Urothelium cell line (cell line): ENCODE measurements around the gene PGAP3.
"Not testable (repeated sequence)": the region's sequence is repeated elsewhere in the genome, so short reads cannot be mapped to it uniquely, and the experiment has no call there.

Experiments
- DNase-seq: peaks from one replicate; pipeline ENCODE4 v3.0.0; 2011; ENCODE audit warnings: low spot score, mixed read lengths
- FAIRE-seq: peaks from 2 replicates; lab custom pipeline; 2011; peaks lifted over from hg19 to GRCh38; lab: Jason Lieb, UNC

The PGAP3 gene

DNA sequence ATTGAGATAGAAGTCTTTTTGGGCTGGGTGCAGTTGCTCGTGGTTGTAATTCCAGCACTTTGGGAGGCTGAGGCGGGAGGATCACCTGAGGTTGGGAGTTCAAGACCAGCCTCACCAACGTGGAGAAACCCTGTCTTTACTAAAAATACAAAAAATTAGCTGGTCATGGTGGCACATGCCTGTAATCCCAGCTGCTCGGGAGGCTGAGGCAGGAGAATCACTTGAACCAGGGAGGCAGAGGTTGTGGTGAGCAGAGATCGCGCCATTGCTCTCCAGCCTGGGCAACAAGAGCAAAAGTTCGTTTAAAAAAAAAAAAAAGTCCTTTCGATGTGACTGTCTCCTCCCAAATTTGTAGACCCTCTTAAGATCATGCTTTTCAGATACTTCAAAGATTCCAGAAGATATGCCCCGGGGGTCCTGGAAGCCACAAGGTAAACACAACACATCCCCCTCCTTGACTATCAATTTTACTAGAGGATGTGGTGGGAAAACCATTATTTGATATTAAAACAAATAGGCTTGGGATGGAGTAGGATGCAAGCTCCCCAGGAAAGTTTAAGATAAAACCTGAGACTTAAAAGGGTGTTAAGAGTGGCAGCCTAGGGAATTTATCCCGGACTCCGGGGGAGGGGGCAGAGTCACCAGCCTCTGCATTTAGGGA lies 11.4 kb upstream of the PGAP3 start:
- not testable (repeated sequence) for DNase-seq, FAIRE-seq

DNA sequence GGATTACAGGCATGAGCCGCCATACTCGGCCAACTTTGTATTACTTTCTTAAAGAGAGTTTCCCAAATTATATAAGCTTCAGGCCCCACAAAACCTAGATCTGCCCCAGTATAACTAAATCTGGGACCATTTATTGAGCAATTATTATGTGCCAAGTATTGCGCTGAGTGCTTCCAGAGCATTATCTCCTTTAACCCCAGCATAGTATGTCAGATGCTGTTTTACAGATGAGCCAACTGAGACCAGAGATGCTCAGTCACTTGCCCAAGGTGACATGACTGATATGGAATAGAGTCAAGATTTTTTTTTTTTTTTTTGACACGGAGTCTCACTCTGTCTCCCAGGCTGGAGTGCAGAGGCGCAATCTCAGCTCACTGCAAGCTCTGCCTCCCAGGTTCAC lies 10.1 kb upstream of the PGAP3 start:
- FAIRE-seq (no peak), DNase-seq (no peak)

DNA sequence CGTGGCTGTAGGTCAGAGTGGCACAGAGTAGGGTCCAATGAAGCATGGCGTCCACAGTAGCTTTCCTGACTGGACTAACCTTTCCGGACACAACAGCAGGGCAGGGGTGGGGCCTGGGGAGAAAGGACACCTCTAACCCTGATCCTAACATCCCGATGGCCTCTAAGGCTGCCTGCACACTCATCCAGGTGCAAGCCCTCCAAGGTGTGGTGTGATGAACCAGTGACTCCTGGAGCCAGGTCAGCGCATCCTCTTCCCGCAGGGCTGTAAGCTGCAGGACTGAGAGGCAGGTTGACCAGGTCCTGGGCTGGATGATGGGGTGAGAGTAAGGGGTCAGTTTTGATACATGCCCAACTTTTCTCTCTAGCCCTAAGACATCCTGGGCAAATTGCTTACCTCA lies 8.9 kb upstream of the PGAP3 start:
- FAIRE-seq: no peak
- DNase-seq: no peak

DNA sequence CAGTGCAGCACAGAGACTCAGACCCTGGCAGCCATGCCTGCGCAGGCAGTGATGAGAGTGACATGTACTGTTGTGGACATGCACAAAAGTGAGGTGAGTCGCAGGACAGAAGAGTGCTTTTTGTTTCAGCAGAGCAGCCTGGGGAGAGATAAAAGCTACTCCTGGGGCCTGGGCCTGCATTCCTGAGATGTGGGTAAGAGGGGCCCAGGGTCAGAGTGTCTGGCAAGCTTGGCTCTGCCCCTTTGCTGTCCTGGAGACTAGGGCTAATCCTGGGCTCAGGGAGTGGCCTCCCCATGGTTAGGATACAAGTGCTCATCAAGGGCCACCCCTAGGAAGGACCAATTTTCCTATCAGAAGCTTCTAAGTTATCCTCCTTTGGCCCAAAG lies 7.2 kb upstream of the PGAP3 start:
- FAIRE-seq: no peak
- DNase-seq: no peak

DNA sequence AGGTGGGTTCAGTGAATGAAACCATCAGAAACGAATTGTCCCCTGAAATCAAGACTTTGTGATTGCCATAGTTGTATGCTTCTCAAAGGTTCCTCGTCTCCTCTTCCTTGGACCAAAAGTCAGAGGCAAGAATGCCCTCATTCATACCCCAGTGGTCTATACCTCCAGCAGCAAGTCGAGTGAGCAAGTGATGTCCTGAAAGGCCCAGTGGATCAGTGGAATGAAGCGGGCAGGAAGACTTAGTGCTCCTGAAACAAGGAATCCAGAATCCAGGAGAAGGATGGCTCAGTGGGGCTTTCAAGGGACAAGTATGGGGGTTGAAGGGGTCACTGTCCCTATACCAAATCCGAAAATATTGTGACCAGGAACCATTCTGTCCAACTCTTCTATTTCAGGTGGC lies 6.7 kb upstream of the PGAP3 start:
- no peak for DNase-seq
- FAIRE-seq: no peak

DNA sequence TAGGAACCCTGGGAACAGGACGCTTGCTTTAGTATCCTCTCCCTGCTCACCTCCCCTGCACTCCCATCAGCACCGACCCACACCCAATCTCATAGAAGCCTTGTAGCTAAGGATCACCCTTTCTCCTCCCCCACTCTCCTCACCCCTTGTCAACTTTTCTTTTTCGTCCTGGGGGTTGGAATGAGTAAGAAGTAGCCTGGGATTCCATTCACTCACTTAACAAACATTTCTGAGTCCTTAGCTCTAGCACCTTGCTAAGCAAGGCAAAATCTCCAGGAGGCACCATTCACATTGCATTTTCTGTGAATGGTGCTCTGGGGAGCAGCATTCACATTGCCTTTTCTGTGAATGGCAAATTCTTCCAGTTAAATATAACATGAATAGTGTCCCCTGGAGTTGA lies 1.1 kb upstream of the PGAP3 start:
- FAIRE-seq: no peak
- no peak for DNase-seq

DNA sequence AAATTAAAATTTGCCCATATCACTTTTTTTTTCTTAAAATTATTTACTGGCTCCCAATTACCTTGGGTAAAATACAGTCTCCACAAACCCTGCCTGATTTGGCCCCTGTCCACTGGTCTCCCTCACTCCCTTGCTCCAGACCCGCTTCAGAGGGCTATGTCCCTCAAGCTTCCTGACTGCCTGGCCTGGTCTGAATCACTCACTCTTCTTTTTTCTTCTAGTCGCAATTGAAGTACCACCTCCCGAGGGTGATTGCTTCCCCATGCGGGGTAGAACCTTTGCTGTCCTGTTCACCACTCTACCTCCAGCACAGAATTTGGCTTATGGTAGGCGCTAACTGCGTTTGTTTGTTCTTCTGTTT lies 598 bp upstream of the PGAP3 start:
- DNase-seq (no peak), FAIRE-seq (no peak)

DNA sequence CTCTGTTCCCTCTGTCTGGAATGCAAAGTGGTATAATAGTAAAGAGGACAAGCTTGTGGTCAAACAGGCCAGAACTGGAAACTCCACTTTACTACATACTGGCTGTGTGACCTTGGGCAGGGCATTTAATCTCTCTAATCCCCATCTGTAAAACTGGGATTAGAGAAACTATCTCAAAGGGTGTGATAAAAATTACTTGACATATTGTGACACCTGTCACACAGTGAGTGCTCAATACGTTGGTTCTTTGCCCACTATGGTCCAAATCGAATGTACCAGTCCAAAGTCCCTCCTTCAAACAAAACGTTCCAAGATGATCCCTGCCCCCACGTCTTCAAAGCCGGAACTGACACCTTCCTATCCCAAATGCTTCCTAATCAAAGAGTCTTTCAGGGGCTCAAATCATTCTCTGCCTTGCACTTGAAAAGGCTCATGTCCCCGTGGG lies 734 bp downstream of the PGAP3 start:
- FAIRE-seq (no peak), DNase-seq (no peak)

DNA sequence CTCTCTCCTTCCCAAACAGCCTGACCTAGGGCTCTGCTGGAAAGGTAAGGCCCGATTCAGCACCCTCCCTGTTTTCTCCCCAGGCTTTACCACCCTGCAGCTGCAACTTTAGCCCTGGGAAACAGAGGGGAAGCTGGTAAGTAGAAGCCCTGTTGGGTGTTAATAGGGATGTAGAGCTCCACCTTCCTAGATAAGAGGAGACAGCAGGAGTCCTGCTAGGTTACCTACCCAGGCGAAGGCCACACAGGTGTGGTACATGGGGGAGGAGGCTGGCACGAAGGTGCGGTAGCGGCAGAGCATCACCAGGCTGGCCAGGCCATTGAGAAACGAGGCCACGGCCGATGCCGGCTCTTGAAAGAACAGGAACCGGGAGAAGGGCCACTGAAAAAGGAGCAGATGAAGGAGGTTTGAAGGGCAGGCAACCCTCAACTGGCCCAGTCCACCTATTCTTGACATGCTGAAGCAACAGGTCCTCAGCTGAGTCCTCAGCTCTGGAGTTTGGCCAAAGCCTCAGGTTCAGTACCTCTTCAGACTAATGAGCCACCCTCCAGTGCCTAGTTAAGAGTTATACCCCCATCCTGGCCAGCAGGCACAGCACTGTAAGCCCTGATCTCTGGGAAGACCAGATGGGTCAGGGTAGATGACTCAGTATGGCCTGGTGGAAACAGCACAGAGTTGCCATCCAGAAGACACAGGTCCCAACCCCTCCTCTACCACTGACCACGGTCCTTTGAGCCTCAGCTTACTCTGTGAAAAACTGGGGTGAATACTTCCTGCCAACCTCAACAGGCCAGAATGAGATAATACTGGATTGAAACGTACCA lies 3.3 kb downstream of the PGAP3 start:
- DNase-seq (no peak), FAIRE-seq (no peak)

DNA sequence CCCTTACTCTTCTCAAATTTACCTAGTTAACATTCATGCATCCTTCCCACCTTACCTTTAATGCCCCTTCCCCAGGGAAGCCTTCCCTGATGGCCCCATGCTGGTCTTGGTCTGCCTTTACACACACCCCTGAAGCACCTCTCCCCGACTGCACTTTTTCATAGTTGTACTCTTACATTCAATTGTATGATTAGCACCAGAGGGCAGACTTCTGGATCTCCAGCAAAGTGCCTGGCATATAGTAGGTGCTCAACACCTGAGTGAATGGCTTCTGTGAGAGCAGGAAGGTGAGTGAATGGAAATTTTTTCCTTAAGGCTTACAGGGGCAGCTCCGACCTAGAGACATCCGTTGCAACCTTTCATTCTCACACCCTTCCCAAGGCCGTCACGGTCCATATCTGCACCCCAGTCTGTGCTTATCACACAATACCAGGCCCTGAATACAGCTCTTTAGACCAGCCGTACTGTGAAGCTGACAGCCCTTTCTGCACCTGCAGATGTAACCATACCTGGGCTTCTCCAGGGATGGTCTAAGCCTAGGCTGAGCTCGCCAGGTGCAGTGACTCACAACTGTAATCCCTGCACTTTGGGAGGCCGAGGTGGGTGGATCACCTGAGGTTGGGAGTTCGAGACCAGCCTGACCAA lies 4.4 kb downstream of the PGAP3 start:
- DNase-seq (no peak), FAIRE-seq (no peak)

DNA sequence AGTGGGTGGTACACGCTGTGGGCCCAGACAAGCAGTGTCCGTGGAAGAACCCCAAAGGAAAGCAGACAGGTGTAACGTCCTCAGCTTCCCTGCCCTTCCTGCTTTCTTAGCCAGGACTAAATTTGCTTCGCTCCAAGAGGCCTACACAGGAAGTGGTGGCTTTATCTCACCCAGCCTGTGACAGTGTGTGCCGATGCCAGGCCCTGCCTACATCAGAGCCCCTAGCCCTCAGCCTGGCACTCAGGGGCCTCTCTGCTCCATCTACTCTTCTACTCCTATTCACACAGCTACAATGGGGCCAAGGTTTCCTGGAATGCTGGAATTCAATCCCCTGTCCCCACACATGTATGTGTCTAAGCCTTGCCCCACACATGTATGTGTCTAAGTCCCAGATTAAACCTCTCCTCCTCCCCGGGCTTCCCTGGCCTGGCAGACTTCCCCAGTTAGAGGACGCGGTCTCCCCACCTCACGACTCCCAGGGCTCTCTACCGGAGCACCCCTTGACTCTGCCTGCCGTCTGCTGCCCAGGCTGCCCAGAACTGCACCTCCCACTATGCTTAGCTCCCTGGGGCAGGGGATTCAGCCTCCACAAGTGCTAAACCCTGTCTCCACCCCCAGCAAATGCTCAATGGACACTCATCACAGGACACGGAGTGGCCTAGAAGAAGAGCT lies 8.2 kb downstream of the PGAP3 start:
- DNase-seq (no peak), FAIRE-seq (no peak)

DNA sequence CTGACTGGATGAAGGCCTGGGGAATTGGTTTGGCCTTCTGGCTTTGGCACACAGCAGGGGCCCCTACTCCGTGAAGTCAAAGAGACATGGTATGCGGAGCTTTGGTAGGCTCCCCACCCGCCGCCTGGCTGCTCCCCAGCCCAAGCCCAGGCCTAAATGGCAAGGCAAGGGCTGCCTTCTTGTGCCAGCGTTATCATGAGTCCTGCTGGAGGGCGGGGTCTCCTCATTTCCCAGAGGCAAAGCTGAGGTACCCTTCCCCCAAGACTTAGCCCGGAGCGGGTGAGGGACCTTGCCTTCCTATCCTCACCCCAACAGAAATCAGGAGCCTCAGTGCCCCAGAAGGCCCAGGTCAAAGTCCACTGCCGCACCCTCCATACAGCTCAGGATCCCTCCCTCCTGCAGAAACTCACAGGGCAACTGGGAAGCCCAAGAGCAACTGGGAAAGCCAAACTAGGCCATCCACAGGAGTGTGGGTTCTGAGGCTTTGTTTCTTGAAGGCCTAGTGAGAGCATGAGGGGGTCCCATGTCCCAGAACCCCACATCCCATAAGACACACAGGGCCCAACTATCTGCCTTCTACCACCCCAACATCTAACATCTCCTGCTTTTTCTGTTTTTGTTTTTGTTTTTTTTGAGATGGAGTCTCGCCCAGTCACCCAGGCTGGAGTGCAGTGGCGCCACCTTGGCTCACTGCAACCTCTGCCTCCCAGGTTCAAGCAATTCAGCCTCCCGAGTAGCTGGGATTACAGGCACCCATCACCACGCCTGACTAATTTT lies 9.3 kb downstream of the PGAP3 start:
- FAIRE-seq (no peak), DNase-seq (no peak)

DNA sequence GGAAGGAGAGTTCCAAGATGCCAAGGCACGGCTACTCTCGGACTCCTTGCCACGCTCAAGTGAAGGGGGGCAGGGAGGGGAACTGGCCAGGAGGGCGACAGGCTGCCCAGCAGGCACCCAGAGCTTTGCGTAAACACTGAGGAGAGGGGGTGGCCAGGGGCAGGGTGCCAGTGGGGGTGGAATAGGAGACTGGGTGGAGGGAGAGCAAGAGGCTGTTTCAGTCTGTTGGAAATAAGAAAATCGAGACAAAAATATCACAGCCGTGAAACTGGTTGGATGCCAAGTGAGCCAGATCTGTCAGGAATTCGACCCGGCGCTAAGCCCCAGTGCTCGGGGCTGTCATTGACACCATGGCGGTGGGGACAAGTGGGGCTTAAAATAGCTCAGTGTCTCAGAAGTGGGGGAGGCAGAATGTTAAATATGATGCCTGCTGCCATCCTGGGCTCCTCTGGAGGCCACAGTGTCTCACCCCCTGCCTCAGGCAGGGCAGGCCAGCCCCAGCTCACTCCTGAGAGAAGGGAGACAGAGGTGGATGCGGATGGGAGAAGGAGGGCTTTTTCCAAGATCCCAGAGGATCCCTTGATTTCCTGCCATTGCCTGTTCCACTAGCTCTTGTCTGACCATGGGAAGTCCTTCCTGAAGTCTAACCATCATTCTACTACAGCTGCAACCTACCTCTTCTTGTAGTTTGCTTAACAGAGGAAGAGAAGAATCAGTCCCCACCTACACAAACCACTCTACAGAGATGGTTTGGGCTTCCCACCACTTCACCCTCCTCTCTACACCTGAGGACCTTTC lies 10.1 kb downstream of the PGAP3 start:
- FAIRE-seq: no peak

DNA sequence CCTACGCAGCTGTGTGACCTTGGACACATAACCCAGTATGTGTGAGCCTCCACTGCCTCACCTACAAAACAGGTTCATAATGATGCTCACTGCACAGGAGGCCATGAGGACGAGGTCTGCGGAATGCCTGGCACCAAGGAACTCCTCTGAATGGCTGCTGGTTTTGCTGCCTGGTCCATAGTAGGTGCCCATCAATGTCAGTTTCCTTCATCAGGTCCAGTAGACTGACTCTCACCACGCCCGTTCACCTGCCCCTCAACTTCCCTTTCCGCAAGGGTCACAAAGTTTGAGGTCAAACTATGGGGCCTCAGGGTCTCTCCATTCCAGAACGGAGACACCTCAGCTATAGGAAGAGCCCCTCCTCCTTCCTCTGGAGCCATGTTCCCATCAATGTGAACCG lies 10.8 kb downstream of the PGAP3 start:
- DNase-seq: no peak
- FAIRE-seq: peak; percentile 13

More for the DNA sequence above, 10.1 kb downstream of the PGAP3 start:
- DNase-seq: no peak

DNA sequence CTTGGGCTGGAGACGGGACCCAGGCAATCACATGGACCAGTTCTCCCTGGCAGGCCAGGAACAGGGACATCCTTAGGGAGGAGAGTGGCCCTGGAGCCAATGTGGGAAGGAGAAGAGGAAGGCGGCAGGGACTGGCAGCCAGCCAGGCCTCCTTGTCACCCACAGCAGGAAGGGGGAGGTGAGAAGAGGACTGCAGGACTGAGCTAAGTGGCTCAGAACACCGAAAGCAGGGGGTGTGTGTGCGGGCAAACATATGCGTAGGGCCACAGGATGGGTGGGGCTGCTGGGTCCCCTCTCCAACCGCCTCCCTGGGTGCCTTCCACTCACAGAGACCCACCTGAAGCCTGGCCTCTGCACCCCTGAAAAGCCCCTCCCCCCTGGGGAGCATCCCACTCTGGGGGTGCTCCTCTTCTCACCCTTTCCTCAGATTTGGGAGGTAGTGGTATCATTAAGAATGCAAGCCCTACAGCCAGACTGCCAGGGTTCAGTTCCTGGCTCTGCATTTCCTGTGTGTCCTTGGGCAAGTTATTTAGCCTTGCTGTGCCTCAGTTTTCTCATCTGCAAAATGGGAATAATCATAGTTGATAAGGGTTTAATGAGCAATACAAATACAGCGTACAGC lies 11.5 kb downstream of the PGAP3 start:
- FAIRE-seq (no peak), DNase-seq (peak; percentile 34)

DNA sequence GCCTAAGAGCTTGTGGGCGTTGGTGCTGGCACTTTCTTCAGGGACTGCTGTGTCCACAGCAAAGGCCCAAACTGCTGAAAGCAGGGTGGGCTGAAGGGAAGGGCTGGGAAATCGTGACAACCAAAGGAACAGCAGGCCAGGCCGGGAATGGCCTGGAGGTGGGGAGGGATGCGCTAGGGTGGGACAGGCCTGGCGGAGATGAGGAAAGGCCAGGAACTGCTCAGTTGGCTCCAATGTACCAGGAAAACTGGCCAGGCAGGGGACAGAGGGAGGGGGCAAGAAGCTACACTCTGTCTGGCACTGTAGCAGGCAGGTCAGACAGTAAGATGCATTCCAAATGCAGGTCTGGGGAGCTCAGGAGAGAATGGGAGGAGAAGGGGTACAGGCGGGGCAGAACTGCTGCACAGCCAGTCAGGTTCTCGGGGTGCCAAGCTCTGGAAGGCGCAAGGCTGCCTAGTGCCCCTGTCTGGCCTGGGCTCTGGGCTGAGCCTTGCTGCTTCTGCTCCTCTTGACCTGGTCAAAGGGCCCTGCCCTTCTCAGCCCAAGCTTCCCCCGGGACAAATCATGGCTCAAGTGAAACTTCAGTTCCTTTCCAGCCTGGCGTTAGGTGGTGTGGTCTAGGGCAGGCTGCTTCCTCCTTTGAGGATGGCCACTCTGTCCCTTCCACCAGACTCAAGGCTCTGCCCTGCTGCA lies 12.3 kb downstream of the PGAP3 start:
- no peak for FAIRE-seq
- DNase-seq: no peak

DNA sequence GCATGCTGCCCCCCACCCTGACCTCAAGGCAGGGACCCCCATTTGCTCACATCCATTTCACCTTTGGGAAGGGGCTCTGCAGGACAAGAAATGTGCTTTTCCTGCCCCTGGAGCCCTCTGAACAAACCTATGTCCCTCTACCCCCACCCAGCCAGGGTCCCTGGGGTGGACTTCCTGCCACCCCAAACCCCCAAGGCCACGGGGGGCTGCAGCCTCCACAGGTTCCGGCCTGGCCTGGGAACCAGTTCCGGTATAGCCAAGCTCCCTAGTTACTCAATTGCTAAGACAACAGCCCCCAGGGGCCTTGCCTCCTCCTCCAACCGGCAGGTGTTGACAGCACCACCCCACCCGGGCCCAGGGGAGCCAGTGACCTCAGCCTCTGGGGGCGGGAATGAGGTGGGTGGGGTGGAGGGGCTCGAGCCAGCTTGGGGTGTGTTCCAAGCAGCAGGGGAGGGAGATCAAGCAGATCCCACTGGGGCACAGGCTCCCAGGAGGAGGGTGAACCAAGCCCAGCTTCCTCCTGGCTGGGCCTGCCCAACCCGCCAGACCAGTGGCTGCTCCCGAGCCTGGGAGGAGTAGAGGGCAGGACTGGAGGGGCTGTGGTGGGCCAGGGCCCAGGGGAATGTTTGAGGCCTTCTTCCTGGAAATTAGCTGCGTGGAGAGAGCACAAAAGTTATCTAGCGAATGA lies 13.0 kb downstream of the PGAP3 start:
- FAIRE-seq: no peak
- DNase-seq: no peak

DNA sequence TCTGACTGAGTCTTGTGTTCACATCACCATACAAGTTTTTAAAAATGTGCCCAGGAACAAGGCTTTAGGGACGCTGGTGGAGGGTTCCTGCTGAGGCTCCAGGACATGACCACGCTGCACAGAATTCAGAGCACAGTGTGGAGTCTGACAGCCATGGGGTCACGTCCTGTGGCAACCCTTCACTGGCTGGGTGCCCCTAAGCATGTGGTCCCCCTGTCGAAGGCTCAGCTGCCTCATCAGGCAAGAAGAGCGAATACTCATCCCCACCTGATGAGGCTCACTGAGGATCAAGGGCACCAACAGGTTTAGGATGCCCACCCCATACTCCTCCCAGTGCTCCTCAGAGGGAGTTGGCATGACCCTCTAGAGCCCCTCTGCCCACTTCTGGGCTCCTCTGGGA lies 13.7 kb downstream of the PGAP3 start:
- FAIRE-seq (no peak), DNase-seq (no peak)
